Left ventricle myocardium inferior (tissue), 1 donor: Measurements from ENCODE around the gene PIGR. TPM values are rescaled to one million over a fixed set of nuclear protein-coding genes. Genes with fewer than 3 reads are reported as not detected.

Experiments used
- DNase-seq: peaks from one replicate; pipeline ENCODE4 v3.0.0-alpha.2; 2020
- H3K27ac ChIP-seq: fragments of 200-600 bp; replicated peaks from 2 replicates; pipeline ENCODE4 v1.8.0; 2021
- H3K27me3 ChIP-seq: fragments of 200-600 bp; 2 replicates; pipeline ENCODE4 v1.8.0; 2021; ENCODE audit warnings: low read depth
- H3K36me3 ChIP-seq: fragments of 200-600 bp; 2 replicates; pipeline ENCODE4 v1.8.0; 2021
- H3K4me1 ChIP-seq: fragments of 200-600 bp; 2 replicates; pipeline ENCODE4 v1.8.0; 2021
- H3K4me3 ChIP-seq: fragments of 200-600 bp; 2 replicates; pipeline ENCODE4 v1.8.0; 2021; ENCODE audit warnings: mild to moderate bottlenecking, moderate library complexity
- H3K9me3 ChIP-seq: fragments of 200-600 bp; replicated peaks from 2 replicates; pipeline ENCODE4 v1.8.0; 2021
- intact Hi-C: fragments of 100-400 bp; cut with micrococcal nuclease; formaldehyde crosslinking; loops from one replicate; pipeline ENCODE4 v1.11.0; 2022
- total RNA-seq: library from RNA; stranded (reverse); fragmentation: NEBNext Ultra II Directional; extraction: Animal tissue kit (Norgen Biotek cat#: 25700); gene quantifications from one replicate; pipeline ENCODE4 v1.2.1, GENCODE V29; 2021
- TF ChIP-seq, protein P1 (sequence below): fragments of 200-600 bp; IDR thresholded peaks from 2 replicates; pipeline ENCODE4 v1.8.0; 2021; ENCODE audit warnings: antibody characterized with exemption, mild to moderate bottlenecking, borderline replicate concordance
- donor health status: DM: no; HTN: yes; CAD: no; lungs with severe emphysema.

Gene PIGR
- total RNA-seq, 1 donor from 2014 or later: 0.91 TPM

DNA sequence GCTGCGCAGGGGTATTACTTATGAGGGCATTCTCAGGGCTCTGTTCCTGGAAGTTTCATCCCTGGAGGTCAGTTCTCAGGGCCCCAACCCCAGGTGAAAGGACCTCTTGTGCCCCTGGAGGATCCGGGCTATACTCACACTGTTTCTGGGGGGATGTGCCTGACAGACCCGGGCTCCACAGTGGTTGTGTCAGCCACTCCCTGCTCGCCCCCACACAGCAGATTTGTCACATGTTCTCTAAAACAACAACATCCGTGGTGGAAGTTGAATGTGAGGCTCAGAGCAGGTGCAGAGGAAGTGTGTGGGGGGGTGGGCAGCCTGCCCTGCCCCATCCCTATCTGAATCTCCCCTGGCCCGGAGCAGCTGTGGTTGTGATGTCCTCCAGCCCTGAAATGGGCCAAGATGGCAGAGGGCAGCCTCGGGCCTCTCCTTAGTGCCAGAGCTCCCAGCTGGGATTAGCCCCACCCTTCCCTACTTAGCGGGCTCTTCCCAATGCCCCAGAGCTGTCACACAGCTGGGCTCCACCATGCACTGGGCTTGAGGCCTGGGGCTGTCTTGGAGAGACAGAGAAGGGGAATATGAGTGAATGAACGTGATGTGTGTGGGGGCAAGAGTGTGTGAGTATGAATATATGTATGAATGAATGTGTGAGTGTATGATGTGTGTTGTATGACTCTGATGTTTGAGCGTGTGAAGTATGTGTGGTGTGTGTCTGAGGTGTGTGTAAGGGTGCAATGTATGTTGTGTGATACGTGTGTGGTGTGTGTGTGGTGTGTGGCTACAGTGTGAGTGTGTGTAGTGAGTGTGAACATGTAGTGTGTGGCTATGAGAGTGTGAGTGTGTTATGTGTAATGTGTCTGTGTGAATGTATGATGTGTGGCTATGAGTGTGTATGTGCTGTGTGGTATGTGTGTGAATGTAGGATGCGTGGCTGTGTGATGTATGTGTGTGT, 23.0 kb downstream of the PIGR start:
- intact Hi-C loops: no loop called here
- TF ChIP-seq, protein P1, sequence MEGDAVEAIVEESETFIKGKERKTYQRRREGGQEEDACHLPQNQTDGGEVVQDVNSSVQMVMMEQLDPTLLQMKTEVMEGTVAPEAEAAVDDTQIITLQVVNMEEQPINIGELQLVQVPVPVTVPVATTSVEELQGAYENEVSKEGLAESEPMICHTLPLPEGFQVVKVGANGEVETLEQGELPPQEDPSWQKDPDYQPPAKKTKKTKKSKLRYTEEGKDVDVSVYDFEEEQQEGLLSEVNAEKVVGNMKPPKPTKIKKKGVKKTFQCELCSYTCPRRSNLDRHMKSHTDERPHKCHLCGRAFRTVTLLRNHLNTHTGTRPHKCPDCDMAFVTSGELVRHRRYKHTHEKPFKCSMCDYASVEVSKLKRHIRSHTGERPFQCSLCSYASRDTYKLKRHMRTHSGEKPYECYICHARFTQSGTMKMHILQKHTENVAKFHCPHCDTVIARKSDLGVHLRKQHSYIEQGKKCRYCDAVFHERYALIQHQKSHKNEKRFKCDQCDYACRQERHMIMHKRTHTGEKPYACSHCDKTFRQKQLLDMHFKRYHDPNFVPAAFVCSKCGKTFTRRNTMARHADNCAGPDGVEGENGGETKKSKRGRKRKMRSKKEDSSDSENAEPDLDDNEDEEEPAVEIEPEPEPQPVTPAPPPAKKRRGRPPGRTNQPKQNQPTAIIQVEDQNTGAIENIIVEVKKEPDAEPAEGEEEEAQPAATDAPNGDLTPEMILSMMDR: no peak
- Histone ChIP-seq H3K36me3 (no peaks in the 10 kb centered on the region), H3K27me3 (no peaks in the 10 kb centered on the region), H3K4me1 (peaks cover 5% of the 10 kb centered on the region), H3K27ac (no peak overlapping the region), H3K4me3 (no peak overlapping the region), H3K9me3 (no peaks in the 10 kb centered on the region)
- DNase-seq: no peak

DNA sequence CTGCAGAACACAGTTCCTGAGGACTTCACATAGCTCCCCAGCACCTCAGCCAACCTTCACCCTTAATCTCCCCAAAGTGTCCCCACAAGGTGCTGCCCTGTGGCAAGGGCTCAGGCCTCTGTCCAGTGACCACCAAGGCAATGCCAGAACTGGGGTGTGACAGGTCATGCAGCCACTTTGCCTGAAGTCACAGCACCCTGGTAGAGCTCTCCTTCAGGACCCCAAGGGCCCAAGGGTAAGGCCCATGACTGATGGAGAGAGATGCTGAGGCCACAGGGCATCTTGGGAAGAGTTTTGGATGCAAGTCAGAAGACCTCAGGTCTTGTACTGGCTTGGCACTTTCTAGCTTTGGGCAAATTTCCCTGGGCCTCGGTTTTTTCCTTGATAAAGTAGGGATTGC, 23.7 kb downstream of the PIGR start:
- intact Hi-C loops: no loop called here
- Histone ChIP-seq H3K4me1 (peaks cover 5% of the 10 kb centered on the region), H3K27ac (no peak overlapping the region), H3K4me3 (no peak overlapping the region), H3K9me3 (no peaks in the 10 kb centered on the region), H3K36me3 (no peaks in the 10 kb centered on the region), H3K27me3 (no peaks in the 10 kb centered on the region)
- no peak for DNase-seq
- TF ChIP-seq, protein P1: no peak

DNA sequence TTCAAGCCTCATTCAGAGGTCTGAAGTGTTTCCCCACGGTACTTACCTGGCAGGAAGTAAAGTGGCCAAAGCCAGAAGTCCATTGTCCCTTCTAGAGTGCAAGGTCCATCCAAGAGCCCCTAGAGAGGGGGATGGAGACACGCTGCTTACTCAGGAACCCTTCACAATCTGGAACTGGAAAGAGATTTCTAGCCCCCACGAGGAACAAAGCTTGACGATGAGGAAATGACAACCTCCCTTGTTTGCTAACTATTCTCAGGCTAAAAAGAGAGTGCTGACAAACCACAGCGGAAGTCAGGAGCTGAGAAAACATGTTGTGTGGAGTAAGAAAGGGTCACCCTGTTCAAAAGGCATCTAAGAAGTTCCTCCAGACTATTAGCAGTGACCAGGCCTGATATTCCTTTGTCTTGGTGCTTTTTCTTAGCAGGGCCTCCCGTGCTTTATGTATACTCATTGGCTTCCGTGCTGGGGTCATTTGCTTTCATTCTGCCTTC, 24.4 kb downstream of the PIGR start, which contains the start of gene FCMR:
Gene FCMR, minus strand, starts transcription at position 170 of the 494 bp plus-strand sequence. Its CDS starts 87 bp downstream, at position 83.
- TF ChIP-seq, protein P1: no peak
- Histone ChIP-seq H3K36me3 (no peaks in the 10 kb centered on the region), H3K27ac (no peak within 1 kb of the TSS), H3K27me3 (no peaks in the 10 kb centered on the region), H3K4me3 (no peak within 1 kb of the TSS), H3K9me3 (no peaks in the 10 kb centered on the region), H3K4me1 (peaks cover 5% of the 10 kb centered on the region)
- no peak for DNase-seq
- intact Hi-C loops: no loop called here

DNA sequence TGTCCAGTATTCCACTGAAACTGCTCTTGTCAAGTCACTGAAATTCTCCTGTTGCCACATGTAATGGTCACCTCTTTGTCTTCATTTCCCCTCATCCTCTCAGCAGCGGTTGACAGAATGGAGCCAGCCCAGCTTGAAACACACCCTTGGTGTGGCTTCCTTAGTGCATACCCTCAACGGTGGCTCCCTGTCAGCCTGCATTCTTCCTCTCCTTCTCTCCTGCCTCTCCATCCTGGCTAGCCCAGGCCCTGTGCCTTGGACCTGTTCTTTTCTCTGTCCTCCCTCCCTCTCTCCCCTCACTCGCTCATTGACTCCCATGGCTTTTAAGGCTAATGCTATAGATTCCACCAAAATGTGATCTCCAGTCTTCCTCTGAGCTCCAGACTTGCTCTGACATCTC, 28.2 kb downstream of the PIGR start:
- intact Hi-C loops: loop anchor here (10.0 kb wide), 2 partner anchors 183 to 283 kb away; partner anchors contain the start of gene DYRK3
- H3K4me1 ChIP-seq: no peaks in the 10 kb centered on the region
- no peak overlapping the region for H3K4me3 ChIP-seq
- DNase-seq: no peak
- no peak overlapping the region for H3K27ac ChIP-seq
- no peaks in the 10 kb centered on the region for H3K9me3 ChIP-seq
- TF ChIP-seq, protein P1: no peak
- H3K27me3 ChIP-seq: peaks cover 35% of the 10 kb centered on the region
- H3K36me3 ChIP-seq: no peaks in the 10 kb centered on the region

DNA sequence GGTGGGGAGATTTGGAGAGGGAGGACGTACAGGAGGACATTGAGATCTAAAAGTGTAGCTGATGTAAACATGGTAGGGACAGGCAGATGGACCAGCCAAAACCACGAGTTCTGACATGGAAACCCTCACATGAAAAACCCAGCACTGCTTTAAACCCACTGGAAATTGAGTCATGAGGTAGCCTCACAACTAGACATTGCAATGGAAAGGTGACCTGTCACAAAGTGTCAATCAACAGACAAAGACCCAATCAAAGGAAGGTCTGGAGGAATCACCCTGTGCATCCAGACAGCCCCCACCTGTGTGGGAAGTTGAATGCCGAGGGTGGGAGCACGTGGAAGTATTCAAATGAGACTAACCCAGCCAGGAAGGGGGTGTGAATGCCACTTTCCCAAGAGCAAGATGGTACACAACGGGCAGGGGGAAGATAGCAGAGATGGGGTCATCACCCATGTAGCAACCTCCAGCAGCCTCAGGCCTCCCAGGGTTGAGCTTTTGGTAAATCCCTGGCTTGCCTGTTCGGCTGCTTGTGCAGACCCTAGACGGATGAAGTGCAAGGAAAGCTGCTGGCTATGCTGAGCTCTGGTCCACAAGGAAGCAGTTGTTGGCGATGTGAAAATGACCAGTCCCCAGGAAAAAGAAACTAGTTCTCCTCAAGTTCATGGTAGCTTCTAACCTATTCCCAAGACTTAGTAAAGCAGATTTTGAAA, 30.1 kb downstream of the PIGR start:
- H3K27me3 ChIP-seq: peaks cover 41% of the 10 kb centered on the region
- no peaks in the 10 kb centered on the region for H3K9me3 ChIP-seq
- intact Hi-C loops: loop anchor here (10.0 kb wide), 2 partner anchors 181 to 281 kb away; partner anchors contain the start of gene DYRK3
- H3K27ac ChIP-seq: no peak overlapping the region
- no peak for DNase-seq
- TF ChIP-seq, protein P1: no peak
- no peaks in the 10 kb centered on the region for H3K36me3 ChIP-seq
- H3K4me1 ChIP-seq: no peaks in the 10 kb centered on the region
- H3K4me3 ChIP-seq: no peak overlapping the region
